Suprapubic skin (tissue), 4 donors: ENCODE measurements around the gene CNOT2.

Experiments used
- EP300 ChIP-seq: sonication (generic); formaldehyde crosslinking; IDR thresholded peaks from one replicate; pipeline ENCODE4 v1.6.1; 2017; ENCODE audit warnings: antibody characterized with exemption
- POLR2A ChIP-seq, 2 donors: fragments of 450-650 bp; IDR thresholded peaks; one replicate each; pipeline ENCODE4 v1.6.1; 2017; ENCODE audit warnings: antibody characterized with exemption in 2 of 2, mild to moderate bottlenecking in 2 of 2, moderate library complexity in 2 of 2
- POLR2AphosphoS5 ChIP-seq, 3 donors: sonication (generic); formaldehyde crosslinking; IDR thresholded peaks; one replicate each; pipeline ENCODE4 v1.6.1; 2017; ENCODE audit warnings: antibody characterized with exemption in 3 of 3
- TF ChIP-seq, protein P1 (sequence below), 2 donors: fragments of 200-600 bp in 1 of 2; fragments of 450-650 bp in 1 of 2; sonication (generic) in 1 of 2; IDR thresholded peaks; one replicate each; pipeline ENCODE4 v1.5.1; 2016 to 2019; ENCODE audit warnings: antibody characterized with exemption in 2 of 2, mild to moderate bottlenecking in 1 of 2, moderate library complexity in 1 of 2

DNA sequence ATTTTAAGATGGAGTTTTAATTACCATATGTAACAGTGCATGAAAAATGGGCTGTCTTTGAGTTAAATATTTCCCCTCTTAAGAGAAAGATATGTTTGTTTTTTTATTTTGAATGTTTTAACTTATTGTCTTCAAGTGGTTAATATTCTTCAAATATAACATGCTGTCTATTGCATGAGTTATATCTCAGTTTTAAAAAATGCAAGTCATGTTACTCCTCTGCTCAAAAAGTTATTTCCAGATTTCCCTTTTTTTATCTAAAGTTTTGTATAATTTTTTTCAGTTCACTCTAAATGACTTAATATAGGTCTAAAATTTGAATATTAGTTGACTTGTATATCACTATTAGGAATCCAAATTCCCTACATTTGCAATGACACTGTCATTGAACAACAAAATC, 117.0 kb downstream of the CNOT2 start:
- TF ChIP-seq, protein P1, sequence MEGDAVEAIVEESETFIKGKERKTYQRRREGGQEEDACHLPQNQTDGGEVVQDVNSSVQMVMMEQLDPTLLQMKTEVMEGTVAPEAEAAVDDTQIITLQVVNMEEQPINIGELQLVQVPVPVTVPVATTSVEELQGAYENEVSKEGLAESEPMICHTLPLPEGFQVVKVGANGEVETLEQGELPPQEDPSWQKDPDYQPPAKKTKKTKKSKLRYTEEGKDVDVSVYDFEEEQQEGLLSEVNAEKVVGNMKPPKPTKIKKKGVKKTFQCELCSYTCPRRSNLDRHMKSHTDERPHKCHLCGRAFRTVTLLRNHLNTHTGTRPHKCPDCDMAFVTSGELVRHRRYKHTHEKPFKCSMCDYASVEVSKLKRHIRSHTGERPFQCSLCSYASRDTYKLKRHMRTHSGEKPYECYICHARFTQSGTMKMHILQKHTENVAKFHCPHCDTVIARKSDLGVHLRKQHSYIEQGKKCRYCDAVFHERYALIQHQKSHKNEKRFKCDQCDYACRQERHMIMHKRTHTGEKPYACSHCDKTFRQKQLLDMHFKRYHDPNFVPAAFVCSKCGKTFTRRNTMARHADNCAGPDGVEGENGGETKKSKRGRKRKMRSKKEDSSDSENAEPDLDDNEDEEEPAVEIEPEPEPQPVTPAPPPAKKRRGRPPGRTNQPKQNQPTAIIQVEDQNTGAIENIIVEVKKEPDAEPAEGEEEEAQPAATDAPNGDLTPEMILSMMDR (IDR thresholded peaks at IDR 0.05): no peak
- TF ChIP-seq POLR2A (IDR thresholded peaks at IDR 0.05) (no peak), POLR2AphosphoS5 (IDR thresholded peaks at IDR 0.05) (no peak), EP300 (no peak)
